DOHH2 (cell line): ENCODE measurements around the gene LRAT.

Experiments
- H3F3A ChIP-seq: fragments of 200-600 bp; sonication (generic), shearing (Covaris generic); 2 replicates; pipeline ENCODE4 v1.6.0; 2016; ENCODE audit warnings: antibody characterized with exemption, mild to moderate bottlenecking; ENCODE audit not compliant: control insufficient read depth, insufficient read depth
- H3K27ac ChIP-seq: fragments of 200-600 bp; sonication (generic); 2 replicates; pipeline ENCODE4 v1.5.1; 2014; ENCODE audit warnings: low read depth, mild to moderate bottlenecking, low read length, moderate library complexity
- H3K27me3 ChIP-seq: fragments of 200-600 bp; sonication (generic); 2 replicates; pipeline ENCODE4 v1.6.1; 2014; ENCODE audit warnings: mild to moderate bottlenecking, low read length, mixed read lengths; ENCODE audit not compliant: control insufficient read depth
- H3K36me3 ChIP-seq: fragments of 200-600 bp; sonication (generic); 2 replicates; pipeline ENCODE4 v1.6.1; 2014; ENCODE audit warnings: mild to moderate bottlenecking, low read length, moderate library complexity, mixed read lengths; ENCODE audit not compliant: control insufficient read depth
- H3K4me1 ChIP-seq: fragments of 200-600 bp; sonication (generic); 2 replicates; pipeline ENCODE4 v1.6.1; 2014; ENCODE audit warnings: mild to moderate bottlenecking, low read length, mixed read lengths; ENCODE audit not compliant: control insufficient read depth
- H3K4me2 ChIP-seq: fragments of 200-600 bp; sonication (generic); 2 replicates; pipeline ENCODE4 v1.6.0; 2014; ENCODE audit warnings: mild to moderate bottlenecking, low read length, moderate library complexity
- H3K4me3 ChIP-seq: fragments of 200-600 bp; sonication (generic); 2 replicates; pipeline ENCODE4 v1.5.1; 2014; ENCODE audit warnings: mild to moderate bottlenecking, low read length, mixed read lengths
- H3K79me2 ChIP-seq: fragments of 200-600 bp; sonication (generic); 2 replicates; pipeline ENCODE4 v1.6.1; 2014; ENCODE audit warnings: mild to moderate bottlenecking, low read length, mixed read lengths; ENCODE audit not compliant: control insufficient read depth
- H3K9me2 ChIP-seq: fragments of 200-600 bp; sonication (generic); replicated peaks from 2 replicates; pipeline ENCODE4 v1.6.1; 2014; ENCODE audit warnings: mild to moderate bottlenecking, low read length, mixed read lengths; ENCODE audit not compliant: control insufficient read depth
- H3K9me3 ChIP-seq: fragments of 200-600 bp; sonication (generic); 2 replicates; pipeline ENCODE4 v1.6.1; 2014; ENCODE audit warnings: antibody characterized with exemption, low read length, mixed read lengths; ENCODE audit not compliant: control insufficient read depth, insufficient read depth
- H4K20me1 ChIP-seq: fragments of 200-600 bp; sonication (generic); 2 replicates; pipeline ENCODE4 v1.6.0; 2014; ENCODE audit warnings: low read depth, mild to moderate bottlenecking, antibody characterized with exemption, low read length, moderate library complexity; ENCODE audit not compliant: control insufficient read depth, insufficient read depth
- EZH2phosphoT487 ChIP-seq: fragments of 200-600 bp; sonication (generic); IDR thresholded peaks from 2 replicates; pipeline ENCODE4 v1.6.1; 2017; ENCODE audit warnings: borderline replicate concordance, mild to moderate bottlenecking, antibody characterized with exemption, low read length, moderate library complexity, mixed read lengths
- TF ChIP-seq, protein P1 (sequence below): fragments of 200-600 bp; sonication (generic); IDR thresholded peaks from one replicate; pipeline ENCODE4 v1.5.1; 2014; ENCODE audit warnings: antibody characterized with exemption, mild to moderate bottlenecking, low read depth, low read length; ENCODE audit not compliant: poor library complexity, severe bottlenecking

The LRAT gene

DNA sequence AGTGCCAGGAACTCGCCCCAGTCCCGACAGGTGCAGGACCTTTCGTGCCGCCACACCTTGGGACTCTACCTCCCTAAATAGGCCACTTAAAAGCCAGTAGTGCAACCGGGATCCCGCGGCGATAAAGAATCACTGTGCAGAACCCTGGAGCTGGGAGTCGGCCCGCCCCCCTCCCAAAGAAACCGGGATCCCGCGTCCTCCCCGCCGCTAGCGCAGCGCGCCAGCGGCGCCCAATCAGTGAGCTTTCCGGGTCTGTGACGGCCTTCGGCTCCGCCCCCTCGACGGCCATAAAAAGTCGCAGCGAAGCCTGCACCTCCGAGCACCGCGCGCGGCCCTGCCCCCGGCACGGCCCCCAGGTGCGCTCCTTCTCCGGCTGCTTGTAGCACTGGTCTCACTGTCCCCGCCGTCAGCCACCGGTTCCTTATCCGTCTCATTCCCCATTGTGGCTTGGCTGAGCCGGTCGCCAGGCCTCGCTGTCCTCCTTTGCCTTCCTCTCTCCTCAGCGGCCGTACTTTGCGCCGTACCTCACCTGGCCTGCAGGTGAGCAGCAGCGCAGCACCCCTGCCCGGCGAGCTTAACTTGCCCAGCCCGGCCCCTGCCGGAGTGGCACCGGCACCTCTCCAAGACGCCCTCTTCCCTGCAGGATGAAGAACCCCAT lies at the start of gene LRAT:
Gene LRAT, plus strand, starts transcription at position 318 of the 658 bp plus-strand sequence. Its CDS starts 327 bp downstream, at position 645.
- no peaks in the 10 kb centered on the region for H3K27me3 ChIP-seq
- H3K9me2 ChIP-seq: no peaks in the 10 kb centered on the region
- no peak within 1 kb of the TSS for H3K27ac ChIP-seq
- H3K9me3 ChIP-seq: peaks cover 5% of the 10 kb centered on the region; the same call in 1 of the 2 replicates
- no peaks in the 10 kb centered on the region for H3F3A ChIP-seq
- no peaks in the 10 kb centered on the region for H4K20me1 ChIP-seq
- H3K79me2 ChIP-seq: no peaks in the 10 kb centered on the region
- H3K36me3 ChIP-seq: no peaks in the 10 kb centered on the region
- no peak within 1 kb of the TSS for H3K4me3 ChIP-seq
- H3K4me1 ChIP-seq: no peaks in the 10 kb centered on the region
- no peak within 1 kb of the TSS for H3K4me2 ChIP-seq
- no peak for TF ChIP-seq EZH2phosphoT487
- TF ChIP-seq, protein P1, sequence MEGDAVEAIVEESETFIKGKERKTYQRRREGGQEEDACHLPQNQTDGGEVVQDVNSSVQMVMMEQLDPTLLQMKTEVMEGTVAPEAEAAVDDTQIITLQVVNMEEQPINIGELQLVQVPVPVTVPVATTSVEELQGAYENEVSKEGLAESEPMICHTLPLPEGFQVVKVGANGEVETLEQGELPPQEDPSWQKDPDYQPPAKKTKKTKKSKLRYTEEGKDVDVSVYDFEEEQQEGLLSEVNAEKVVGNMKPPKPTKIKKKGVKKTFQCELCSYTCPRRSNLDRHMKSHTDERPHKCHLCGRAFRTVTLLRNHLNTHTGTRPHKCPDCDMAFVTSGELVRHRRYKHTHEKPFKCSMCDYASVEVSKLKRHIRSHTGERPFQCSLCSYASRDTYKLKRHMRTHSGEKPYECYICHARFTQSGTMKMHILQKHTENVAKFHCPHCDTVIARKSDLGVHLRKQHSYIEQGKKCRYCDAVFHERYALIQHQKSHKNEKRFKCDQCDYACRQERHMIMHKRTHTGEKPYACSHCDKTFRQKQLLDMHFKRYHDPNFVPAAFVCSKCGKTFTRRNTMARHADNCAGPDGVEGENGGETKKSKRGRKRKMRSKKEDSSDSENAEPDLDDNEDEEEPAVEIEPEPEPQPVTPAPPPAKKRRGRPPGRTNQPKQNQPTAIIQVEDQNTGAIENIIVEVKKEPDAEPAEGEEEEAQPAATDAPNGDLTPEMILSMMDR: no peak

DNA sequence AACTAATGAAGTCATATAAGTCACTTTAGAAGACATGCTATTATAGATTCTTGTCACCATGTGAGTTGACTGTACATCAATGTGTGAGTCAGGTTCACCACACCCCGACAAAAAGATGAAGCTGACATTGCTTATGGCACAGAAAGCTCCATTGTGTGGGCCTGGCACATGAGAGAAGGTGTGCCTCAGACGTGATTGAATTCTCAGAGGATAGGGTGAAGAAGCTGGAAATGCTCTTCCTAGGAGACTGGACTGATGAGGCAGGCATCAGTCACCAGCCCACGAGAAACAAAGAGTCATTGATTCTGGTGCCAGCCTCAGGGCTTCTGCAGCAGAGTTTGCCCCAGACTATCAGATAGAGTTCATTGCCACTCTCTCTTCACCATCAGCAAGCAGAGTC lies 35.9 kb upstream of the LRAT start:
- Histone ChIP-seq H3K27me3 (no peaks in the 10 kb centered on the region), H3K4me1 (no peaks in the 10 kb centered on the region), H3K9me2 (no peaks in the 10 kb centered on the region), H3K79me2 (no peaks in the 10 kb centered on the region), H3K4me3 (no peak overlapping the region), H4K20me1 (no peaks in the 10 kb centered on the region), H3K27ac (no peak overlapping the region), H3K9me3 (no peaks in the 10 kb centered on the region), H3K36me3 (no peaks in the 10 kb centered on the region), H3K4me2 (no peak overlapping the region), H3F3A (no peaks in the 10 kb centered on the region)
- TF ChIP-seq EZH2phosphoT487: no peak
- TF ChIP-seq, protein P1: no peak

DNA sequence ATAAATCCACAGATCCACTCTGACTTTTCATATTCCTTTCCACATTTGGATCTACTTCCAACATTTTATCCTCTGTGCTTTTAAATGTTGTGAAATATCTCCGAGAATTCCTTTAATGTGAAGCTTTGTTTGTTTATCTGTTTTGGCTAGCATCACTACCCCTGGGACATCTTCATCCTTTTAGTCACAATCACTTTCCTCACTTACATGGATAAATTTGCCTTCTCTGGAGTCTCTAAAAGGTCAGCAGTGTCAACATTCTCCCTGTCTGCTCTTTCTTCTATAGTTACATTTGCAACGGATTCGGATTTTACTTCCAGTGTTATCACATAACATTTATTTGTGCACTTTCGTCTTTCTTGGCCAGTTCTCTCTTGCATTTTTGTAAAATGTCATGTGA lies 34.2 kb upstream of the LRAT start:
- no peaks in the 10 kb centered on the region for H3K9me2 ChIP-seq

More for the DNA sequence above, 34.2 kb upstream of the LRAT start:
- Histone ChIP-seq H3K9me3 (no peaks in the 10 kb centered on the region), H3K4me3 (no peak overlapping the region), H3K79me2 (no peaks in the 10 kb centered on the region), H4K20me1 (no peaks in the 10 kb centered on the region), H3K27me3 (no peaks in the 10 kb centered on the region), H3K27ac (no peak overlapping the region), H3F3A (no peaks in the 10 kb centered on the region), H3K36me3 (no peaks in the 10 kb centered on the region), H3K4me2 (no peak overlapping the region), H3K4me1 (no peaks in the 10 kb centered on the region)
- TF ChIP-seq EZH2phosphoT487: no peak
- TF ChIP-seq, protein P1: no peak
